Measurements from ENCODE around the gene PRICKLE2.

- no peak for TF ChIP-seq ZNF121 (CRISPR knock-in tag; IDR thresholded peaks at IDR 0.05)
- TF ChIP-seq, protein P1, sequence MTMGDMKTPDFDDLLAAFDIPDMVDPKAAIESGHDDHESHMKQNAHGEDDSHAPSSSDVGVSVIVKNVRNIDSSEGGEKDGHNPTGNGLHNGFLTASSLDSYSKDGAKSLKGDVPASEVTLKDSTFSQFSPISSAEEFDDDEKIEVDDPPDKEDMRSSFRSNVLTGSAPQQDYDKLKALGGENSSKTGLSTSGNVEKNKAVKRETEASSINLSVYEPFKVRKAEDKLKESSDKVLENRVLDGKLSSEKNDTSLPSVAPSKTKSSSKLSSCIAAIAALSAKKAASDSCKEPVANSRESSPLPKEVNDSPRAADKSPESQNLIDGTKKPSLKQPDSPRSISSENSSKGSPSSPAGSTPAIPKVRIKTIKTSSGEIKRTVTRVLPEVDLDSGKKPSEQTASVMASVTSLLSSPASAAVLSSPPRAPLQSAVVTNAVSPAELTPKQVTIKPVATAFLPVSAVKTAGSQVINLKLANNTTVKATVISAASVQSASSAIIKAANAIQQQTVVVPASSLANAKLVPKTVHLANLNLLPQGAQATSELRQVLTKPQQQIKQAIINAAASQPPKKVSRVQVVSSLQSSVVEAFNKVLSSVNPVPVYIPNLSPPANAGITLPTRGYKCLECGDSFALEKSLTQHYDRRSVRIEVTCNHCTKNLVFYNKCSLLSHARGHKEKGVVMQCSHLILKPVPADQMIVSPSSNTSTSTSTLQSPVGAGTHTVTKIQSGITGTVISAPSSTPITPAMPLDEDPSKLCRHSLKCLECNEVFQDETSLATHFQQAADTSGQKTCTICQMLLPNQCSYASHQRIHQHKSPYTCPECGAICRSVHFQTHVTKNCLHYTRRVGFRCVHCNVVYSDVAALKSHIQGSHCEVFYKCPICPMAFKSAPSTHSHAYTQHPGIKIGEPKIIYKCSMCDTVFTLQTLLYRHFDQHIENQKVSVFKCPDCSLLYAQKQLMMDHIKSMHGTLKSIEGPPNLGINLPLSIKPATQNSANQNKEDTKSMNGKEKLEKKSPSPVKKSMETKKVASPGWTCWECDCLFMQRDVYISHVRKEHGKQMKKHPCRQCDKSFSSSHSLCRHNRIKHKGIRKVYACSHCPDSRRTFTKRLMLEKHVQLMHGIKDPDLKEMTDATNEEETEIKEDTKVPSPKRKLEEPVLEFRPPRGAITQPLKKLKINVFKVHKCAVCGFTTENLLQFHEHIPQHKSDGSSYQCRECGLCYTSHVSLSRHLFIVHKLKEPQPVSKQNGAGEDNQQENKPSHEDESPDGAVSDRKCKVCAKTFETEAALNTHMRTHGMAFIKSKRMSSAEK (CRISPR knock-in tag; IDR thresholded peaks at IDR 0.05; ENCODE audit: borderline replicate concordance), result no peak
- TF ChIP-seq, protein P2, sequence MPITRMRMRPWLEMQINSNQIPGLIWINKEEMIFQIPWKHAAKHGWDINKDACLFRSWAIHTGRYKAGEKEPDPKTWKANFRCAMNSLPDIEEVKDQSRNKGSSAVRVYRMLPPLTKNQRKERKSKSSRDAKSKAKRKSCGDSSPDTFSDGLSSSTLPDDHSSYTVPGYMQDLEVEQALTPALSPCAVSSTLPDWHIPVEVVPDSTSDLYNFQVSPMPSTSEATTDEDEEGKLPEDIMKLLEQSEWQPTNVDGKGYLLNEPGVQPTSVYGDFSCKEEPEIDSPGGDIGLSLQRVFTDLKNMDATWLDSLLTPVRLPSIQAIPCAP (CRISPR knock-in tag; IDR thresholded peaks at IDR 0.05), result no peak
- TF ChIP-seq, protein P3, sequence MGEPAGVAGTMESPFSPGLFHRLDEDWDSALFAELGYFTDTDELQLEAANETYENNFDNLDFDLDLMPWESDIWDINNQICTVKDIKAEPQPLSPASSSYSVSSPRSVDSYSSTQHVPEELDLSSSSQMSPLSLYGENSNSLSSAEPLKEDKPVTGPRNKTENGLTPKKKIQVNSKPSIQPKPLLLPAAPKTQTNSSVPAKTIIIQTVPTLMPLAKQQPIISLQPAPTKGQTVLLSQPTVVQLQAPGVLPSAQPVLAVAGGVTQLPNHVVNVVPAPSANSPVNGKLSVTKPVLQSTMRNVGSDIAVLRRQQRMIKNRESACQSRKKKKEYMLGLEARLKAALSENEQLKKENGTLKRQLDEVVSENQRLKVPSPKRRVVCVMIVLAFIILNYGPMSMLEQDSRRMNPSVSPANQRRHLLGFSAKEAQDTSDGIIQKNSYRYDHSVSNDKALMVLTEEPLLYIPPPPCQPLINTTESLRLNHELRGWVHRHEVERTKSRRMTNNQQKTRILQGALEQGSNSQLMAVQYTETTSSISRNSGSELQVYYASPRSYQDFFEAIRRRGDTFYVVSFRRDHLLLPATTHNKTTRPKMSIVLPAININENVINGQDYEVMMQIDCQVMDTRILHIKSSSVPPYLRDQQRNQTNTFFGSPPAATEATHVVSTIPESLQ (CRISPR knock-in tag; IDR thresholded peaks at IDR 0.05), result no peak
- no peak for TF ChIP-seq NFATC4 (CRISPR knock-in tag; IDR thresholded peaks at IDR 0.05)
- no peak for TF ChIP-seq PRRX2 (CRISPR knock-in tag; IDR thresholded peaks at IDR 0.05)
- no peak for TF ChIP-seq MAX (CRISPR knock-in tag; IDR thresholded peaks at IDR 0.05)
Observed at GRCh38 chr3:64203216-64203615, 22.1 kb downstream of the PRICKLE2 start.
